ENCODE data around the gene KRT37. TPM values are rescaled to one million over a fixed set of nuclear protein-coding genes. Genes with fewer than 3 reads are reported as not detected.

Gene KRT37
- not detected in 2 replicates for total RNA-seq

GRCh38 chr17:41424111-41424635 lies at the start of gene KRT37:
Gene KRT37 (minus strand): TSS chr17:41424585. CDS start chr17:41424523, 62 bp downstream.

DNA sequence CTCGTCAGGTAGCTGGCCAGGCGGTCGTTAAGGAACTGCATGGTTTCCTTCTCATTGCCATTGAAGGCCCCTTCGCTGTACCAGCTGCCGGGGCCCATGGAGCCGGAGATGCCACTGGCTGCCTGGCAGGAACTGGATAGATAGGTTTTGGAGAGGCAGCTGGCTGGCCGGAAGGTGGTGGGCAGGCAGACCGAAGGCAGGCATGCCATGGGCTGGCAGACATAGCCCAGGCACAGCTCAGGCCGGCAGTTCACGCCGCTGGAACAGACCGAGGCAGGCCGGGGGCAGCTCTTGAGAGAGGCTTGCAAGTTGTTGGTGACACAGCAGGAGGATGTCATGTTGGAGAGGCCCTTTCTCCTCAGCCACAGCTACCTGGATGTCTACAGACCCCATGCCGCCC lies 42.6 kb upstream of the KRT37 start, which contains the start of gene KRT32:
Gene KRT32, minus strand, starts transcription at position 399 of the 400 bp plus-strand sequence. Its CDS starts 61 bp downstream, at position 338.

GRCh38 chr17:41440531-41441033 lies 16.2 kb upstream of the KRT37 start, which contains the start of gene KRT38:
Gene KRT38 (minus strand): TSS chr17:41440983. CDS start chr17:41440921, 62 bp downstream.

DNA sequence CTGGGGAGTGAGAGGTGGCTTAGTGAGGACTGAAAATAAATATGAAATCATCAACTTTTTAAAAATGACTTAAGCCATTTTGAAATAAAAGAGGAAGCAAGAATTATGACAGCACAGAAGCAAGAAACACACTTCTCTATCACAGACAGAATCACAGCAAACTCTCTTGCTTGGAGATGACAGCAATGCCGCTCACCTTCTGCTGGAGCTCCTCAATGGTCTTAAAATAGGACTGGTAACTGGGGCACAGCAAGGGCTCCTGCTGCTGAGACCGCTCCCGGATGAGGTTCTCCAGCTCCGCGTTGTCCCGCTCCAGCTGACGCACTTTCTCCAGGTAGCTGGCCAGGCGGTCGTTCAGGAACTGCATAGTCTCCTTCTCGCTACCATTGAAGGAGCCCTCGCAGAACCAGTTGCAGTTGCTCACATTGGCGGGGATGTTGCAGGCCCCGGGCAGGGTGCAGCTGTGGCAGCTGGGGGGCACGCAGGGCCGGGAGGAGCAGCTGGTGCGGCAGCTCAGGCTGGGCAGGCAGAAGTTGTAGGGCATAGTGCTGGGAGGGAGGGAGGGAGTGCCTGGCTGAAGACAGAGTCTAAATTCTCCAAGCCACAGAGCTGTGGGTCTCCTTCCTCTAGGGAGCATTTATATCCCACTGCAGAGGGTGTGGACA lies 27.3 kb downstream of the KRT37 start, which contains the start of gene KRT31:
Gene KRT31, minus strand, starts transcription at position 613 of the 665 bp plus-strand sequence. Its CDS starts 69 bp downstream, at position 544.

GRCh38 chr17:41381943-41382342 lies 42.4 kb downstream of the KRT37 start, which contains the start of gene KRT34:
Gene KRT34 (minus strand): TSS chr17:41382306. CDS start chr17:41382246, 60 bp downstream.

Other genes starting within 250 kb of the KRT37 start
- not detected in 2 replicates for gene KRTAP4-2, start 246.4 kb downstream of the KRT37 start, total RNA-seq
- not detected in 2 replicates for gene KRTAP4-1, start 239.7 kb downstream of the KRT37 start, total RNA-seq
- gene KRTAP9-1, start 234.7 kb downstream of the KRT37 start, total RNA-seq, result not detected in 2 replicates
- not detected in 2 replicates for gene KRTAP9-2, start 197.9 kb downstream of the KRT37 start, total RNA-seq
- not detected in 2 replicates for gene KRTAP9-3, start 192.1 kb downstream of the KRT37 start, total RNA-seq
- not detected in 2 replicates for gene KRTAP9-8, start 186.6 kb downstream of the KRT37 start, total RNA-seq
- gene KRTAP9-4, start 174.9 kb downstream of the KRT37 start, total RNA-seq, result not detected in 2 replicates
- not detected in 2 replicates for gene KRTAP9-9, start 169.2 kb downstream of the KRT37 start, total RNA-seq
- not detected in 2 replicates for gene KRTAP9-6, start 159.2 kb downstream of the KRT37 start, total RNA-seq
- not detected in 2 replicates for gene KRTAP9-7, start 148.9 kb downstream of the KRT37 start, total RNA-seq
- gene KRTAP29-1, start 121.7 kb downstream of the KRT37 start, total RNA-seq, result not detected in 2 replicates
- not detected in 2 replicates for gene KRTAP16-1, start 115.3 kb downstream of the KRT37 start, total RNA-seq
- not detected in 2 replicates for gene KRTAP17-1, start 108.9 kb downstream of the KRT37 start, total RNA-seq
- not detected in 2 replicates for gene KRT33A, start 73.8 kb downstream of the KRT37 start, total RNA-seq
- gene KRT33B, start 54.8 kb downstream of the KRT37 start, total RNA-seq, result under 0.01 TPM in 2 replicates
- gene KRT34, start 42.3 kb downstream of the KRT37 start, total RNA-seq, result 2.0 and 2.9 TPM in 2 replicates
- not detected in 2 replicates for gene KRT31, start 27.0 kb downstream of the KRT37 start, total RNA-seq
- gene KRT38, start 16.4 kb upstream of the KRT37 start, total RNA-seq, result not detected in 2 replicates
- gene KRT32, start 42.8 kb upstream of the KRT37 start, total RNA-seq, result not detected in 2 replicates
- gene KRT35, start 56.6 kb upstream of the KRT37 start, total RNA-seq, result not detected in 2 replicates
- gene KRT36, start 65.3 kb upstream of the KRT37 start, total RNA-seq, result not detected in 2 replicates
- 0.58 TPM in 1 of 2 replicates, not detected in the other for gene KRT13, start 81.0 kb upstream of the KRT37 start, total RNA-seq
- 0.56 and 3.5 TPM in 2 replicates for gene KRT15, start 94.3 kb upstream of the KRT37 start, total RNA-seq
- gene KRT19, start 103.7 kb upstream of the KRT37 start, total RNA-seq, result 71.3 and 87.2 TPM in 2 replicates
- not detected in 2 replicates for gene KRT9, start 147.5 kb upstream of the KRT37 start, total RNA-seq
- 0.38 and 0.56 TPM in 2 replicates for gene KRT14, start 162.3 kb upstream of the KRT37 start, total RNA-seq
- gene KRT16, start 188.2 kb upstream of the KRT37 start, total RNA-seq, result under 0.01 and 0.28 TPM in 2 replicates
- 1.9 and 7.0 TPM in 2 replicates for gene KRT17, start 200.0 kb upstream of the KRT37 start, total RNA-seq

All from regular cardiac myocyte (primary cell).